Measurements from ENCODE around the gene OR52J3.

Gene OR52J3

GRCh38 chr11:5096011-5096410 lies 49.7 kb downstream of the OR52J3 start:
- DNase-seq, result no peak

Measured in inflammatory macrophage (primary cell).